HepG2 (cell line): Measurements from ENCODE around the gene MAJIN. TPM values are rescaled to one million over a fixed set of nuclear protein-coding genes. Genes with fewer than 3 reads are reported as not detected.
A peak's percentile ranks its signal among the peaks of the same experiment; 100 is the strongest.

Experiments used
- CERS6 ChIP-seq: sonication (generic); formaldehyde crosslinking; IDR thresholded peaks from 2 replicates; pipeline ENCODE4 v1.5.0; 2020; ENCODE audit warnings: missing genetic modification reagents
- ELF4 ChIP-seq: sonication (generic); formaldehyde crosslinking; IDR thresholded peaks from 2 replicates; pipeline ENCODE4 v1.5.0; 2020; ENCODE audit warnings: missing genetic modification reagents, mild to moderate bottlenecking, moderate library complexity, borderline replicate concordance
- HMG20A ChIP-seq: IDR thresholded peaks from 2 replicates; pipeline ENCODE4 v1.6.1; 2016; ENCODE audit warnings: borderline replicate concordance
- HNF4G ChIP-seq, 2 experiments: sonication (generic) in 1 of 2; formaldehyde crosslinking in 1 of 2; IDR thresholded peaks; 2 replicates each; pipeline versions ENCODE4 v1.4.0 to v1.6.1; 2011 to 2020; ENCODE audit warnings: borderline replicate concordance in 2 of 2, low read depth in 2 of 2, mild to moderate bottlenecking in 2 of 2, low read length in 1 of 2, missing genetic modification reagents in 1 of 2, moderate library complexity in 1 of 2
- KAT8 ChIP-seq: IDR thresholded peaks from 2 replicates; pipeline ENCODE4 v1.6.1; 2016; ENCODE audit warnings: missing genetic modification reagents, missing compliant biosample characterization
- KDM6A ChIP-seq: IDR thresholded peaks from 2 replicates; pipeline ENCODE4 v1.6.1; 2016; ENCODE audit warnings: low read depth
- MED8 ChIP-seq: sonication (generic); formaldehyde crosslinking; IDR thresholded peaks from 2 replicates; pipeline ENCODE4 v1.8.1; 2023; ENCODE audit warnings: mild to moderate bottlenecking, missing genetic modification reagents; ENCODE audit not compliant: insufficient replicate concordance
- SIN3B ChIP-seq: fragments of 150-350 bp; IDR thresholded peaks from 2 replicates; pipeline ENCODE4 v1.6.1; 2014; ENCODE audit warnings: low read length
- STAG1 ChIP-seq: sonication (generic); formaldehyde crosslinking; IDR thresholded peaks from 2 replicates; pipeline ENCODE4 v1.4.0; 2020; ENCODE audit warnings: missing genetic modification reagents
- THRA ChIP-seq: sonication (generic); formaldehyde crosslinking; IDR thresholded peaks from 2 replicates; pipeline ENCODE4 v1.4.0; 2020; ENCODE audit warnings: missing genetic modification reagents, borderline replicate concordance
- ZBTB25 ChIP-seq: IDR thresholded peaks from 2 replicates; pipeline ENCODE4 v1.6.1; 2018; ENCODE audit warnings: missing genetic modification reagents
- ZBTB33 ChIP-seq: sonication (generic); formaldehyde crosslinking; IDR thresholded peaks from 2 replicates; pipeline ENCODE4 v1.4.0; 2020; ENCODE audit warnings: missing genetic modification reagents
- ZNF124 ChIP-seq: sonication (generic); formaldehyde crosslinking; IDR thresholded peaks from 2 replicates; pipeline ENCODE4 v1.4.0; 2020; ENCODE audit warnings: missing genetic modification reagents
- ZNF260 ChIP-seq: sonication (generic); formaldehyde crosslinking; IDR thresholded peaks from 2 replicates; pipeline ENCODE4 v1.4.0; 2020; ENCODE audit warnings: missing genetic modification reagents, low read depth, mild to moderate bottlenecking, borderline replicate concordance
- ZNF367 ChIP-seq: sonication (generic); formaldehyde crosslinking; IDR thresholded peaks from 2 replicates; pipeline ENCODE4 v1.4.0; 2020; ENCODE audit warnings: missing genetic modification reagents, borderline replicate concordance
- ZNF687 ChIP-seq: sonication (generic); formaldehyde crosslinking; IDR thresholded peaks from 2 replicates; pipeline ENCODE4 v1.5.1; 2020; ENCODE audit warnings: mild to moderate bottlenecking, missing genetic modification reagents, moderate library complexity
- ZNF709 ChIP-seq: sonication (generic); formaldehyde crosslinking; IDR thresholded peaks from 2 replicates; pipeline ENCODE4 v1.5.0; 2020; ENCODE audit warnings: mild to moderate bottlenecking, missing genetic modification reagents
- ZSCAN20 ChIP-seq: sonication (generic); formaldehyde crosslinking; IDR thresholded peaks from 2 replicates; pipeline ENCODE4 v1.4.0; 2020; ENCODE audit warnings: missing genetic modification reagents, mild to moderate bottlenecking, borderline replicate concordance
- polyA plus RNA-seq, 8 experiments: library from polyadenylated mRNA; depleted of rRNA in 3 of 8; stranded (reverse) in 7 of 8; unstranded in 1 of 8; fragments of >200 nt; fragmentation: Illumina TruSeq in 4 of 8; extraction: Trizol in 4 of 8; gene quantifications; 2 replicates each; pipeline versions ENCODE4 v1.2.1 to v1.2.3, GENCODE V29; 2011 to 2016; ENCODE audit warnings: low read depth in 4 of 8, missing spikeins in 1 of 8, mixed read lengths in 1 of 8; ENCODE audit not compliant: insufficient read depth in 1 of 8
- total RNA-seq, 5 experiments: library from RNA; depleted of rRNA; stranded (reverse); fragments of >200 nt; fragmentation: Illumina TruSeq; extraction: Trizol; gene quantifications; 2 replicates each; pipeline ENCODE4 v1.2.3, GENCODE V29; 2016; ENCODE audit warnings: low read depth in 1 of 5

MAJIN gene
- total and polyA plus RNA-seq, 2 of the 13 experiments (the other 11 are each of a cell fraction or from before 2014, with no cell fraction given): not detected

GRCh38 chr11:65013888-65014725 is 42.2 kb upstream of the MAJIN start, which contains the start of gene ARL2 (continued):
- TF ChIP-seq SIN3B (no peak), STAG1 (CRISPR knock-in tag) (no peak), ZSCAN20 (peak; percentile 83; the same call in 1 of the 2 replicates), ZBTB33 (CRISPR knock-in tag) (no peak; the same call in 1 of the 2 replicates), HMG20A (no peak), ELF4 (peak; percentile 36; the same call in 1 of the 2 replicates), ZNF709 (no peak), CERS6 (CRISPR knock-in tag) (no peak), HNF4G (IDR thresholded peaks at IDR 0.05; ENCODE audit: borderline replicate concordance, low read depth, low read length) (no peak), HNF4G (CRISPR knock-in tag; IDR thresholded peaks at IDR 0.05; ENCODE audit: borderline replicate concordance, low read depth) (no peak; the same call in 1 of the 2 replicates), ZBTB25 (CRISPR knock-in tag) (peak; percentile 83), ZNF260 (CRISPR knock-in tag) (no peak), ZNF367 (CRISPR knock-in tag) (no peak), MED8 (CRISPR knock-in tag) (peak; percentile 58), KDM6A (no peak), ZNF124 (0 out of 2 replicates have a peak, but pooled peaks have one; percentile 59), KAT8 (CRISPR knock-in tag) (peak; percentile 70), ZNF687 (peak; percentile 92), THRA (CRISPR knock-in tag) (peak; percentile 32; the same call in 1 of the 2 replicates)
